C4-2B (cell line): ENCODE results near the gene URB1.

ENCODE experiments used
- H3K27ac ChIP-seq: fragments of 450-650 bp; 2 replicates; pipeline ENCODE4 v1.5.1; 2017
- CTCF ChIP-seq: fragments of 450-650 bp; conservative IDR thresholded peaks from 2 replicates; pipeline ENCODE4 v1.5.1; 2017; ENCODE audit warnings: mild to moderate bottlenecking
- ZFX ChIP-seq: fragments of 450-650 bp; IDR thresholded peaks from 2 replicates; pipeline ENCODE4 v1.6.1; 2017

URB1 gene

GRCh38 chr21:32349333-32349944 lies 43.4 kb downstream of the URB1 start:
- H3K27ac ChIP-seq, result peak overlapping the region; percentile 62
- TF ChIP-seq ZFX (no peak), CTCF (no peak)

GRCh38 chr21:32348604-32349332 lies 44.0 kb downstream of the URB1 start:
- peak overlapping the region; percentile 62 for H3K27ac ChIP-seq
- TF ChIP-seq CTCF (no peak), ZFX (no peak)

- peak overlapping the region; percentile 62 for H3K27ac ChIP-seq
- TF ChIP-seq ZFX (no peak), CTCF (no peak)
These were observed 44.8 kb downstream of the URB1 start for GRCh38 chr21:32347977-32348376.

GRCh38 chr21:32347351-32347750 lies 45.5 kb downstream of the URB1 start:
- H3K27ac ChIP-seq, result peak overlapping the region; percentile 62; the same call in 1 of the 2 replicates
- no peak for TF ChIP-seq ZFX
- no peak for TF ChIP-seq CTCF

- TF ChIP-seq ZFX (no peak), CTCF (no peak)
- peak overlapping the region; percentile 62; the same call in 1 of the 2 replicates for H3K27ac ChIP-seq
These were observed 45.9 kb downstream of the URB1 start for GRCh38 chr21:32346951-32347350.

GRCh38 chr21:32340863-32341848 lies 51.7 kb downstream of the URB1 start:
- no peak overlapping the region for H3K27ac ChIP-seq
- TF ChIP-seq CTCF (no peak), ZFX (no peak)
